GM18867 (cell line): Measurements from ENCODE around the gene TMBIM4.
A peak's percentile ranks its signal among the peaks of the same experiment; 100 is the strongest.

Experiments used
- ATAC-seq: cut with Tn5 transposase; IDR thresholded peaks from one replicate; pipeline ENCODE4 v1.9.1; 2021; ENCODE audit warnings: mild to moderate bottlenecking, moderate library complexity; ENCODE audit not compliant: unreplicated experiment

TMBIM4 gene

DNA sequence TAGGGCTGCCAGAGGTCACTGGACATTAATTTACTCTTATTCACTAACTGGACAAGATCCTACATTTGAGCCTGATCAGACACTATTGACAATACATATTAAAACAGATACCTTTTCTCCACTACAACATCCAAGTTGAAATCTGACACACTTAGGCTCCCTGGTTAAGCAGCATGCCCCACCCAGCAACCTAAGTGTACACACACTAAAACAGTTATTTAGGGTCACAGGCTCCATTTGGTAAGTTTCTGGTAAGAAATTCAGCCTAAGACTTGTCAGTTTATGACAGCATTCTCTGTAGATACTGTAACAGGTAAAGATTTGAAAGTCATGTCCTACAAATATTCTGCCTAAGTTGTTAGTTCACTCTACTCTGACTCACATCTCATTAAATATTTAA lies 27.0 kb downstream of the TMBIM4 start:
- ATAC-seq, result no peak

DNA sequence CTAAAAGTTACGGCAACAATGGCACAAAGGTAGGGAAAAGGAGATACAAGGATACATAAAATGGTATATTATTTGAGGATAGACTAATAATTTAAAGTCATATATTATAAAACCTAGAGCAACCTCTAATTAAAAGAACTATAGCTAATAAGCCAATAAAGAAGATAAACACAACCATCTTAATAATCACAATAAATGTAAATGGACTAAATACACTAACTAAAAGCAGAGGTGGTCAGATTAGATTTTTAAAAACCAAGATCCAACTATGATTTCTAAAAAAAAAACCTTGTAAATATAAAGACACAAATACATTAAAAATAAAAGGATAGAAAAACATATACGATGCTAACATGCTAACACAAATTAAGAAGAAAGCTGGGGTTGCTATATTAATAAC lies 28.5 kb downstream of the TMBIM4 start:
- no peak for ATAC-seq

GRCh38 chr12:66140731-66141130 lies 29.1 kb downstream of the TMBIM4 start:
- no peak for ATAC-seq

DNA sequence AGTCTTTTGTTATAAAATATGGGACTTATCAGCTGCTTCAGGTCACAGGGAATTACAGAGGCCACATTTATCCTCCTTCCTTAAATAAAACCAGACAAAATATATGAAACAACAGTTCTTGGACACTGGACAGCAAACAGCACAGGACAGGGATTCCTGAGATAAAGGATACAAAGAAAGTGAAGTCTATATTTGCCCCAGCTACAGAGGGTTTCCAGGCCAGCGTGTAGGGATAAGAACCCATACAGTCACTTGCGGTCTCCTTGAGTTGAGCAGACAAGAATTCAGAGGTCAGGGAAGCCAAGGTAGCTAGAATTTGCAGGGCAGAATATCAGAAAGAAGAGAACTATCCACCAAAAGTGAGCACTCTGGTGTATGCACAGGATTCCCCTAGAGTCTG lies 30.5 kb downstream of the TMBIM4 start:
- ATAC-seq, result no peak

GRCh38 chr12:66137937-66138336 lies 31.9 kb downstream of the TMBIM4 start:
- ATAC-seq, result no peak

DNA sequence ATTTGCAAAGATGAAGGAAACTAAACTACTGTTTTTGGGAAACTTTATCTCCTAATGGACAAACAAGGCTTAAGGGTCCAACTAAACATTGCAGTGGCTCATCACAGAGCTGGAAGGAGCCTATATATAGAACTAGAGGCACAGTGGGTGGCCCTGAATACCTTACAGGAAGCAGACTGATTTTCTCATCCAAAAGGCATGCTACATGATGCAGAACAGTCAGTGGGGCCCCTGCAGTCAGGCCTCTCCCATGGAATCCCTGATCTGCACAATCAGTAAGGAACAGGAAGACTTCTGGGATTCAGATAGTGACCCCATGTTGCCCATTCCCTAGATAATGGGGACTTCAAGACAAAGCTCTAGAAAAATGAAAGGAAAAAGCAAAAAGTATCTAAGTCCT lies 37.4 kb downstream of the TMBIM4 start:
- no peak for ATAC-seq

- ATAC-seq, result no peak
These were observed 38.6 kb downstream of the TMBIM4 start for GRCh38 chr12:66131067-66131688.

DNA sequence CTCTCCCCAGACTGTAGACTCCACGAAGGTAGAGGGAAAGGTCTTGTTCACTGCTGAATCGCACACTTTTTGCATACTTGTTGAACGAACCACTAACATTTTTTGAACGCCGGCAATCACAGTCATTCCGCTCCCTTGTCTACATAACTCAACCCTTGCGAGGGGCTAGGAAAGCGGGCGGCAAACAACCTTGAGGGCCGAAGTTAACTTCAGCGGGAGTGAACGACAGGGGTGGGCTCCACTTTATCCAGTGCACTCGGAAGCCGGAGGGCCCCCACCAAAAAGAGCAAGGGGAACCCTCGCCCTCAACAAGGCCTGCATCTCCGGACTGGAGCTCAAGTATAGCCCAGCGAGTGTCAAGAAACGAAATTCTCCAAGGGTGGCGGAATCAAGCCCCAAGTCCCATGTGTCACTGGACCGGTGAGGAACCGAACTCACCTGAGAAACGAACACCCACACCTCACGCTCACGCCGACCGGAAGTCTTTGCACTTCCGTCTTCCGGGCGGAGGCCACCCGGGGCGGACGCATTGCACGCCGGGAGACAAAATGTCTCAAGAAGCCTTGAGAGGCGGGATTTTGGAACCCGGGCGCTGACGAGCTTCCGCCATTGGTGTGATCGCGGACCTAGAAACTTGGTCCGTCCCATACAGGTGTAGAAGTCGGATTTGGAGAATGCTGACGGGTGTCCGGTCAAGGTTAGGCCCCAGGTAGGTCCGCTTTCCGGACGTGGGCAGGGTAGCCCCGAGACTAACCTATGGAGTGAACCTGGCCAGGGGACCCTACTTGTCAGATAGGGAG lies 39.3 kb downstream of the TMBIM4 start, which contains the start of gene LLPH:
Gene LLPH, minus strand, starts transcription at position 484 of the 800 bp plus-strand sequence. CDS start 1,644 bp downstream, outside the sequence.
- ATAC-seq, result peak; percentile 97

- peak; percentile 1 for ATAC-seq
These were observed 39.9 kb downstream of the TMBIM4 start for GRCh38 chr12:66129934-66130266.

DNA sequence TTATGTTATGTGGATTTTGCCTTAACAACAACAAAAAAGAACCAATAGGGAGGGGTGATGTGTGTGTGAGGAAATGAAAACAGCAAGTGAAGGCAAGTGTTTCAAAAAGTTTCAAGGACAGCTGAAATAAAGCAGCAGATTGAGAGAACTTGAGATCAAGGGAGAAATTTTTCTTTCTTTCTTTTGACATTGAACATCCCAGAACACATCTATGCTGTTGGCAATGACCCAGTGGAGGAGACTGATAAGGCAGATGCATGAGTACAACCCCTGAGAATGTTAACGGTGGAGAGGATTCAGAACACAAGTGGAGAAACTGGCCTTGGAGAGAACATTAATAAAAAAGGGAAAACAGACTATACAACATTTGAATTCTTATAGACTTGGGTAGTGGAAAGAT lies 42.1 kb downstream of the TMBIM4 start:
- ATAC-seq, result no peak

- ATAC-seq, result no peak
These were observed 49.3 kb downstream of the TMBIM4 start for GRCh38 chr12:66120477-66120876.

- peak; percentile 72 for ATAC-seq
These were observed 49.9 kb downstream of the TMBIM4 start for GRCh38 chr12:66119870-66120241.

GRCh38 chr12:66119229-66119869 lies 50.4 kb downstream of the TMBIM4 start:
- ATAC-seq, result no peak

- peak; percentile 47 for ATAC-seq
These were observed 51.4 kb downstream of the TMBIM4 start for GRCh38 chr12:66118240-66118891.

DNA sequence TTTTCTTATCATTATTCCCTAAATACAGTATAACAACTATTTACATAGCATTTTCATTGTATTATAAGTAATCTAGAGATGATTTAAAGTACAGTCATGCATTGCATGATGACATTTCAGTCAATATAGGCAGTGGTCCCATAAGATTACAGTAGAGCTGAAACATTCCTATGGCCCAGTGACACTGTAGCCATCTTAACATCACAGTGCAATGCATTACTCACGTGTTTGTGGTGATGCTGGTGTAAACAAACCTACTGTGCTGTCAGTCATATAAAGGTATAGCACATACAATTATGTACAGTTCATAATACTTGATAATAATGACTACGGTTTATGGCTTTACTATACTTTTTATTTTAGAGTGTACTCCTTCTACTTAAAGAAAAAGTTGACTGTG lies 52.6 kb downstream of the TMBIM4 start:
- ATAC-seq, result no peak

DNA sequence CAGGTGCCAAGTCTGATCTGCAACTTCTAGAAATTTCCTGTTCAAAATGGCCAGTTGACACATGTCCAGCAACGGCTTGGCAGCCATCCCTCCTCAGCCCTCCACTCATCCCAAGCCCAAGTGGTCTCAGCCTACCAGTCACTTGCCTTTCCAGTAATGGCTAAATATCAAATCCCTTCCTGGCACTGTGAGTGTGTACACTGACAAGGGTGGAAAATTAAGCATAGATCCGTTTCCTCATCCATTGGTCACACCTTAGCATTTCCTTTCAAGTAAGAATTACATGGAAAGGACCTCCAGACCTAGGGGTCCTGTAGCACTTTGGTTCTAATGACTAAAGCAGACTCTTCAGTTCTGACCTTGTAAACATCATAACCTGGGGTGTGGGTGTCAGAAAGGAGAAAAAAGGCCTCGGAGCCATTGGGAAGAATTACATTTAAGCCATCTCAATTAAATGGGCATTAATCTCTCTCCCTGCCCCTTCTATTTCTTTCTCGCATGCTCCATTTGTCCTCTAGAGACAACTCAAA lies 54.7 kb downstream of the TMBIM4 start:
- no peak for ATAC-seq

- no peak for ATAC-seq
These were observed 56.3 kb downstream of the TMBIM4 start for GRCh38 chr12:66113471-66113870.

DNA sequence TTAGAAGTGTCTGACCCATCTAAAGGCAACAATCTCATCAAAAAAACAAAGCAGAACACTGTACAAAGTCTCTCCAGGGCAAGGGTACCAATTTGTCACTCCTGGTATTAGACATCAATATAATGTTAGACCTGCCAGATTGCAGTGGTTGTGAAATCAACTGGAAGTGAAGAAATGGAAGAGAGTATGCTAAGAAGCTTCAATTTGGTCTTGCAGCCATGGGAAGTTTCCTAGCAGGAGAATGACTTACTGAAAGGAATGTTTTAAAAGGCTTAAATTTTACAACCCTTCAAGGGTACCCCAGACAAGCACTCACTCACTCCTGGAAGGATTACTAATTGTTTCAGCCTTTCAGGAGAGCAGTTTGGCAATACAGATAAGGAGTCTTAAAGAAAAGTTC lies 58.2 kb downstream of the TMBIM4 start:
- ATAC-seq, result no peak

- no peak for ATAC-seq
These were observed 60.7 kb downstream of the TMBIM4 start for GRCh38 chr12:66109056-66109455.

DNA sequence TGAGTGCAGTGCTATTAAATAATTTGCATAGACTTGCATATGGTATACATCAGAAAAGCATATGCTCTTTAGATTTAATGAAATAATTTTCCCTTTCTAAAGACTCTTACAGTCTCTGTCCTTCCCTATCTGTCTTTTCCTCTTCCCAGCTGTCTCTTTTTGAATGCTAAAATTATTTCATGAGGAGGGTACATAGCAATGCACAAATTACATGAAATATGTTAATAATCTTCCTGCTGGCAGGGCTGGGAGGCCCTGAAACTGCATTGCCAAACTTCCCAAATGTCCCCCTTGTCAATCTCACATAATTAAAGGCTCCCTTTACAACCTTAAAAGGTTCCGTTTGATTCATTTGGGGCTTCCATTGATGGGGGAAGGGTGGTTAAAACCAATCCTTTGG lies 61.4 kb downstream of the TMBIM4 start:
- no peak for ATAC-seq

DNA sequence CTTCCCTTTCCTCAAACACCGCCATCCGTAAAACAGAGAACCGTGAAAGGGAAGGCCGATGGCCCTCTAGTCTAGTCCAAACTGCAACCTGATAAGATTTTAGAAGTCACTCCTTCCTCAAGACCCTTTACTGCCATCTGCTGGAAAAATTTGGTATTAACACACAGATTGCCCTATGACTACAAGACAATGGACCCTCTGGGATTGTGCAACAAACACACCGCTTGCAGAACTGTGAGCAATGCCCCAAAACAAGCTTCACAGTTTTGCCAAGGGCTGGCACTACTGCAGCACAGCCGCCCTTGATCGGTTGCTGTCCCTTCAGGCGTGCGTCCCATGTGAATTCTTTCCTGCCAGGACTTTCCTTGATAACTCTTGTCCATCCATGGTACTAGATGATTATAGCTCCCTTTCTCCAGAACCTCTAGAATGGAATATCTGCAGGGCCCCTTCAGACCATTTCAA lies 62.3 kb downstream of the TMBIM4 start:
- ATAC-seq, result peak; percentile 93
